Heart left ventricle (tissue), 16 donors: ENCODE results near the gene STXBP3. TPM values are rescaled to one million over a fixed set of nuclear protein-coding genes. Genes with fewer than 3 reads are reported as not detected.

Experiments used
- ATAC-seq, 4 donors: fragments of 200-7000 bp; cut with Tn5 transposase; one replicate each; pipeline ENCODE4 v1.9.1; 2020 to 2022; ENCODE audit warnings: moderate library complexity in 4 of 4, mild to moderate bottlenecking in 3 of 4, moderate number of reproducible peaks in 1 of 4
- DNase-seq, 5 donors: peaks; one replicate each; pipeline ENCODE4 v3.0.0-alpha.2; 2020
- H3K27ac ChIP-seq, 12 donors: fragments of 200-600 bp; sonication (generic) in 4 of 12; one replicate each; pipeline versions ENCODE4 v1.5.0 to v1.8.0; 2016 to 2022; ENCODE audit warnings: mild to moderate bottlenecking in 2 of 12
- H3K27me3 ChIP-seq, 9 donors: fragments of 200-600 bp; sonication (generic) in 2 of 9; one replicate each; pipeline versions ENCODE4 v1.5.1 to v1.8.0; 2016 to 2022; ENCODE audit warnings: mild to moderate bottlenecking in 3 of 9
- H3K36me3 ChIP-seq, 9 donors: fragments of 200-600 bp; sonication (generic) in 2 of 9; one replicate each; pipeline versions ENCODE4 v1.5.0 to v1.8.0; 2018 to 2022; ENCODE audit warnings: mild to moderate bottlenecking in 2 of 9
- H3K4me1 ChIP-seq, 12 donors: fragments of 200-600 bp; sonication (generic) in 4 of 12; one replicate each; pipeline versions ENCODE4 v1.5.0 to v1.8.0; 2016 to 2022; ENCODE audit warnings: mild to moderate bottlenecking in 3 of 12
- H3K4me3 ChIP-seq, 12 donors: fragments of 200-600 bp; sonication (generic) in 4 of 12; one replicate each; pipeline versions ENCODE4 v1.5.0 to v1.8.0; 2017 to 2022; ENCODE audit warnings: mild to moderate bottlenecking in 9 of 12, moderate library complexity in 4 of 12
- H3K9me3 ChIP-seq, 12 donors: fragments of 200-600 bp; sonication (generic) in 4 of 12; one replicate each; pipeline versions ENCODE4 v1.5.0 to v1.8.0; 2016 to 2022; ENCODE audit warnings: mild to moderate bottlenecking in 1 of 12
- POLR2A ChIP-seq, 2 donors: fragments of 450-650 bp; IDR thresholded peaks; one replicate each; pipeline ENCODE4 v1.6.1; 2017; ENCODE audit warnings: antibody characterized with exemption in 2 of 2, mild to moderate bottlenecking in 2 of 2, moderate library complexity in 2 of 2
- WGBS, 4 donors: extraction: QIAGEN DNeasy Blood & Tissue Kit in 2 of 4; methylation state at CpG; one replicate each; pipeline versions ENCODE4 v1.1.5 to v1.1.7; 2013 to 2018; 5-methylcytosine and 5-hydroxymethylcytosine counted together
- intact Hi-C, 10 donors: fragments of 100-400 bp; cut with DNase I; formaldehyde crosslinking; loops; one replicate each; pipeline versions ENCODE4 v1.11.1 to v1.14.2; 2022
- polyA plus RNA-seq, 2 donors: library from polyadenylated mRNA; stranded (reverse); fragments of 200-250 nt; gene quantifications; one replicate each; pipeline ENCODE4 v1.2.3, GENCODE V29; 2013
- total RNA-seq, 9 donors: library from RNA; depleted of rRNA in 2 of 9; stranded (reverse); fragments of >200 nt in 2 of 9; fragmentation: NEBNext Ultra II Directional in 3 of 9; extraction: Animal tissue kit (Norgen Biotek cat#: 25700) in 3 of 9; gene quantifications; one replicate each; pipeline versions ENCODE4 v1.1.0 to v1.2.4, GENCODE V29; 2016 to 2023
- TF ChIP-seq, protein P1 (sequence below), 12 donors: fragments of 200-600 bp; sonication (generic) in 4 of 12; IDR thresholded peaks; one replicate each; pipeline versions ENCODE4 v1.5.0 to v1.8.0; 2018 to 2022; ENCODE audit warnings: antibody characterized with exemption in 12 of 12, mild to moderate bottlenecking in 5 of 12
- donor health status: ischemic (EF 13 %, LVEDD 7.1; RV severe dilation, severe dysfunction).
- donor health status: healthy with polysubstance abuse.
- donor health status: DM: no; HTN: yes; CAD: no.
- donor health status: DM: no; HTN: no; CAD: no.
- donor health status: ischemic (EF 25% LVEDD 6.9; RV normal size, moderate dysfunction).
- donor health status: ischemic (EF 25% LVEDD 5.7; RV mildly dilated, moderate dysfunction).
- donor health status: healthy.
- donor health status: DM: yes; HTN: yes; CAD: no.
- donor health status: ischemic (EF 35%, LVEDD 5.7; RV mildly dilated, moderate dysfunction).
- donor health status: nonischemic (EF 11% LVEDD 7.7; RV severe dilation, severe dysfunction).
- donor health status: DM: yes; HTN: yes; CAD: no.
- donor health status: PGD.
- donor health status: ischemic (EF 29% LVEDD 5.4; RV normal size, mild dysfunction).
- donor health status: nonischemic (EF 23%, LVEDD 6.1; RV moderate dilation, normal function).

STXBP3 gene
- total and polyA plus RNA-seq, 11 donors, result 19.2 to 42.7 (median 26.1) TPM

DNA sequence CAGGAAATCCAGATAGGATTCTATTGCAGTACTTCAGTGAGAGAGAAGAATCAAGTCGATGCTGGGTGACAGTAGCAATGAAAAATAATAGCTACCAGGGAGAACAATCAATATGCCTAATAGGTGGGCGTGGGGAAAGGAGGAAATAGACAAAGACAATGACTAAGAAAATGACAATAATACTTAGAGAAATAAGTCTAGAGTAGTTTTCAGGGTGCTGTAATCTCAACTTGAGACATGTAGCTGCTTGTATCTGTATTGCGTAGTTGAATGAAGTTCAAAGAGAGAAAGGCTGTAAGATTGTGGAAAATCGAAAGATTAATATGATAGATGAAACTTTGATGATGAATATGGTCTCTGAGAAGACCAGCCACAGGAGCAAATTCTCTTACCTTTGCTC, 2.6 kb downstream of the STXBP3 start:
- Histone ChIP-seq H3K4me1 (peaks cover 0 to 27% (median 13%) of the 10 kb centered on the region in 12 donors), H3K4me3 (no peak overlapping the region), H3K9me3 (no peaks in the 10 kb centered on the region), H3K27ac (no peak overlapping the region), H3K27me3 (no peaks in the 10 kb centered on the region), H3K36me3 (peaks cover 0 to 30% (median 20%) of the 10 kb centered on the region in 9 donors)
- TF ChIP-seq, protein P1, sequence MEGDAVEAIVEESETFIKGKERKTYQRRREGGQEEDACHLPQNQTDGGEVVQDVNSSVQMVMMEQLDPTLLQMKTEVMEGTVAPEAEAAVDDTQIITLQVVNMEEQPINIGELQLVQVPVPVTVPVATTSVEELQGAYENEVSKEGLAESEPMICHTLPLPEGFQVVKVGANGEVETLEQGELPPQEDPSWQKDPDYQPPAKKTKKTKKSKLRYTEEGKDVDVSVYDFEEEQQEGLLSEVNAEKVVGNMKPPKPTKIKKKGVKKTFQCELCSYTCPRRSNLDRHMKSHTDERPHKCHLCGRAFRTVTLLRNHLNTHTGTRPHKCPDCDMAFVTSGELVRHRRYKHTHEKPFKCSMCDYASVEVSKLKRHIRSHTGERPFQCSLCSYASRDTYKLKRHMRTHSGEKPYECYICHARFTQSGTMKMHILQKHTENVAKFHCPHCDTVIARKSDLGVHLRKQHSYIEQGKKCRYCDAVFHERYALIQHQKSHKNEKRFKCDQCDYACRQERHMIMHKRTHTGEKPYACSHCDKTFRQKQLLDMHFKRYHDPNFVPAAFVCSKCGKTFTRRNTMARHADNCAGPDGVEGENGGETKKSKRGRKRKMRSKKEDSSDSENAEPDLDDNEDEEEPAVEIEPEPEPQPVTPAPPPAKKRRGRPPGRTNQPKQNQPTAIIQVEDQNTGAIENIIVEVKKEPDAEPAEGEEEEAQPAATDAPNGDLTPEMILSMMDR (IDR thresholded peaks at IDR 0.05), result no peak
- TF ChIP-seq POLR2A (IDR thresholded peaks at IDR 0.05), result no peak
- ATAC-seq (no peak), DNase-seq (no peak)
- intact Hi-C loops, result loop anchor here in 2 of 10 donors (5.0 to 10.0 kb wide), 2 partner anchors 54 to 128 kb away; partner anchors contain the start of genes GPSM2 (in 1 of the 2) and PRPF38B (in 1 of the 2)
- 88 to 93% (median 92%) methylated on average over 4 of the region's 4 CpGs for WGBS, 4 donors

DNA sequence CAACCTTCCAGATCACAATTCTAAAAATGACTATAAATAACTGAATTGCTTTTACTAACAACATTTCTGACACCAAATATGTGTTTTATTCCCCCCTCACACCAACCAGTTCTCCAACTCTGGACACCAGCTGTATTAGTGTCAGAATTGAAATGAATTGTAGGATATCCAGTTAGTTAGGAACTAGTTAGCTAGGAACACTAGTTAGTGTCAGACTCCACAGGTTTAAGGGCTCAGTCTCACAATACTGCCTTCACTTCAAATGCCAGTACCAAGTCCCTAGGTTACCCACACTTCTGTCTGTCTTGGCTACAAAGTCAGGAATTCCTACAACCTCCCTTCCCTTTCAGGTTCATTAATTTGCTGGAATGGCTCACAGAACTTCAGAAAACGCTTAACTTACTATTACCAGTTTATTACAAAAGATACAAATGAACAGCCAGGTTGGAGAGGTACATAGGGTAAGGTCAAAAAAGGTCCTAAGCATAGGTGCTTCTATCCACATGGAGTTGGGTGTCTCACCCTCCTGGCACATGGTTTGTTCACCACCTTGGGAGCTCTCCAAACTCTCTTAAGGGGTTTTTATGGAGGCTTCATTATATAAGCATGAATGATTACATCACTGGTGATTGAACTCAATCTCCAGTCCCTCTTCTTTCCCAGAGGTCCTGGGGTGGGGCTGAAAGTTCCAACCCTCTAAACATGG, 4.2 kb downstream of the STXBP3 start:
- H3K4me1 ChIP-seq, result peaks cover 0 to 27% (median 13%) of the 10 kb centered on the region in 12 donors
- no peaks in the 10 kb centered on the region for H3K9me3 ChIP-seq
- peaks cover 0 to 45% (median 36%) of the 10 kb centered on the region in 9 donors for H3K36me3 ChIP-seq
- 87 to 95% (median 92%) methylated on average over 1 of the region's 1 CpG for WGBS, 4 donors
- no peak for DNase-seq
- no peak overlapping the region for H3K4me3 ChIP-seq
- H3K27me3 ChIP-seq, result no peaks in the 10 kb centered on the region
- H3K27ac ChIP-seq, result no peak overlapping the region
- ATAC-seq, result no peak
- intact Hi-C loops, result loop anchor here in 2 of 10 donors (10.0 kb wide), 2 partner anchors 54 to 144 kb away; no protein-coding TSS in a partner anchor
- TF ChIP-seq POLR2A (IDR thresholded peaks at IDR 0.05), result no peak
- TF ChIP-seq, protein P1 (IDR thresholded peaks at IDR 0.05), result no peak

DNA sequence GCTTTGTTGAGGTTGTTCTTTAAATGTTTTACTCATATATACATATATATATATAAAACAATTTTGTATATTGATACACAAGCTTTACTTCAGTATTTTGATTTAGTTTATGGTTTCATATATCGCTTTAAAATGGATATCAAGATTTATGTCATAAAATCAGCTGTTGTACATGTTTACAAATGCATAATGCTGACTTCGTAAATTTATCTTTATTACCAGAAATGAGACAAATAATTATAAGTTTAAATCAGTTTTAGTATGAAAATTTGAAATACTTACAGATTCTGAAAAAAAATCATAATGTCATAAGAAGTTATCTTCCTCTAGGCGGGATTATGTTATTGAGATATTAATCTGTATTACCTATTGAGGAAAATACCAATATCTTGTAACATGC, 6.9 kb downstream of the STXBP3 start:
- Histone ChIP-seq H3K27me3 (no peaks in the 10 kb centered on the region), H3K9me3 (no peaks in the 10 kb centered on the region), H3K4me1 (peaks cover 0 to 17% (median 3%) of the 10 kb centered on the region in 12 donors), H3K4me3 (no peak overlapping the region), H3K27ac (no peak overlapping the region), H3K36me3 (peaks cover 0 to 72% (median 61%) of the 10 kb centered on the region in 9 donors)
- 78 to 82% (median 80%) methylated on average over 3 of the region's 3 CpGs for WGBS, 4 donors
- ATAC-seq (no peak), DNase-seq (no peak)
- TF ChIP-seq, protein P1 (IDR thresholded peaks at IDR 0.05), result no peak
- TF ChIP-seq POLR2A (IDR thresholded peaks at IDR 0.05), result no peak
- intact Hi-C loops, result loop anchor here in 2 of 10 donors (10.0 kb wide), 2 partner anchors 51 to 141 kb away; no protein-coding TSS in a partner anchor

DNA sequence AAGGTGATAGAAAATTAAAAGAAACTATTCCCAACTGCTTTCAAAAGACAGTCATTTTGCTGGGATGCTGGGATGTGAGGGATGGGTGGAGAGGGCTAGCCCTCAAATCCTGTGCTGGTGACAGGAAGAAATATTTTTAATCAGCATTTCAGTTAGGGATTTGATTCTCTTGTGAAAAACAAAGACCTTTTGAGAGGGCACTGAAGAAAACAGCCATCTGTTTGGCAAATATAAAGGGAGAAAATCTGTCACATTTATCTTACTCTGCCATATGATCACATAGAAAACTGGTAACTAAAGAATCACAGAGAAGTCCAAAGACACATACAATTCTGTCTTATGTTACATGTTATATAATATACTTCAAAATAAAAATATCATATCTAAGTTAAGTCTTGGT, 12.3 kb downstream of the STXBP3 start:
- intact Hi-C loops, result loop anchor here in 2 of 10 donors (10.0 kb wide), 2 partner anchors 46 to 136 kb away; no protein-coding TSS in a partner anchor
- H3K27ac ChIP-seq, result no peak overlapping the region
- no peak for ATAC-seq

More for the DNA sequence above, 12.3 kb downstream of the STXBP3 start:
- no peaks in the 10 kb centered on the region for H3K9me3 ChIP-seq
- H3K36me3 ChIP-seq, result peaks cover 0 to 100% (median 96%) of the 10 kb centered on the region in 9 donors
- no peaks in the 10 kb centered on the region for H3K4me1 ChIP-seq
- H3K27me3 ChIP-seq, result no peaks in the 10 kb centered on the region
- no peak overlapping the region for H3K4me3 ChIP-seq
- no peak for DNase-seq
- TF ChIP-seq POLR2A (IDR thresholded peaks at IDR 0.05), result no peak
- TF ChIP-seq, protein P1 (IDR thresholded peaks at IDR 0.05), result no peak
